Measurements from ENCODE around the gene CD38. TPM values are rescaled to one million over a fixed set of nuclear protein-coding genes. Genes with fewer than 3 reads are reported as not detected.

CD38 gene
- total RNA-seq, 1 experiment from 2014 or later = 0.07 TPM

DNA sequence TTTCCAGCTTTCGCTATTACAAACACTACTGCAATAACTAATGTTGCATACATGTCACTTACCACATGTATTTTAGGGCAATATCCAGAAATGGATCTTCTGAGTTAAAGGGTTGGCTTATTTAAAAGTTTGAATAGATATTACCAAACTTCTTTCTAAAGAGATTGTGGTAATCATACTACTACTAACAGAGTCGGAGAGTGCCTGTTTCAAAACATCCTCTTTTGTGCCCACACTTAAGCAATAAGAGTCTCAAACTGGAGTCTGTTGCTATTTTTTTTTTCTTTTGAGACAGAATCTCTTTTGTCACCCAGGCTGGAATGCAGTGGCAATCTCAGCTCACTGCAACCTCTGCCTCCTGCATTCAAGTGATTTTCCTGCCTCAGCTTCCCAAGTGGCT is 124.6 kb downstream of the CD38 start:
- H3K79me1 ChIP-seq (ENCODE audit: insufficient read depth, low read depth, low read length, poor library complexity, severe bottlenecking) = no peaks in the 10 kb centered on the region
- no peak for DNase-seq
- H3K27ac ChIP-seq (ENCODE audit: insufficient read length, low read depth, low read length) = no peak overlapping the region
- no peaks in the 10 kb centered on the region for H3K9me3 ChIP-seq (ENCODE audit: control insufficient read depth, low read depth, low read length)
- no peak overlapping the region for H2BK15ac ChIP-seq (ENCODE audit: low read depth, low read length)
- no CpG with 5 or more reads among the region's 2 CpGs for WGBS (ENCODE audit: extremely low coverage, insufficient read length, low lambda C conversion rate)
- Mint-ChIP-seq H3K4me3 (no peak overlapping the region), H3K27me3 (ENCODE audit: low read depth) (peaks cover 3% of the 10 kb centered on the region), H3K27ac (no peak overlapping the region), H3K4me1 (peaks cover 0 to 3% of the 10 kb centered on the region in 2 experiments; a peak in 2 of 4 replicates), H3K9me3 (peaks cover 0 to 10% of the 10 kb centered on the region in 2 experiments; a peak in 3 of 5 replicates), H3K36me3 (ENCODE audit: insufficient read depth in 1 of 3, low read depth in 3 of 3) (peaks cover 0 to 16% (median 12%) of the 10 kb centered on the region in 3 experiments; a peak in 4 of 7 replicates)
- no peak overlapping the region for H3K9ac ChIP-seq (ENCODE audit: extremely low read depth, insufficient read length, low read length)
- H3T11ph ChIP-seq (ENCODE audit: low read length) = no peak overlapping the region
- no peak overlapping the region for H2BK12ac ChIP-seq (ENCODE audit: insufficient read length, low read depth, low read length)
- H4K5ac ChIP-seq (ENCODE audit: insufficient read length, low read depth, low read length) = no peak overlapping the region
- no peak overlapping the region for H2AK5ac ChIP-seq (ENCODE audit: insufficient read length, low read length)
- H3K4me2 ChIP-seq (ENCODE audit: insufficient read depth, insufficient read length, low read length) = no peak overlapping the region
- H2BK20ac ChIP-seq (ENCODE audit: low read depth, low read length, poor library complexity, severe bottlenecking) = no peak overlapping the region
- no peak overlapping the region for H4K91ac ChIP-seq (ENCODE audit: insufficient read length, low read depth, low read length)
- H2BK120ac ChIP-seq (ENCODE audit: low read depth, low read length, poor library complexity, severe bottlenecking) = no peak overlapping the region
- TF ChIP-seq, protein P1, sequence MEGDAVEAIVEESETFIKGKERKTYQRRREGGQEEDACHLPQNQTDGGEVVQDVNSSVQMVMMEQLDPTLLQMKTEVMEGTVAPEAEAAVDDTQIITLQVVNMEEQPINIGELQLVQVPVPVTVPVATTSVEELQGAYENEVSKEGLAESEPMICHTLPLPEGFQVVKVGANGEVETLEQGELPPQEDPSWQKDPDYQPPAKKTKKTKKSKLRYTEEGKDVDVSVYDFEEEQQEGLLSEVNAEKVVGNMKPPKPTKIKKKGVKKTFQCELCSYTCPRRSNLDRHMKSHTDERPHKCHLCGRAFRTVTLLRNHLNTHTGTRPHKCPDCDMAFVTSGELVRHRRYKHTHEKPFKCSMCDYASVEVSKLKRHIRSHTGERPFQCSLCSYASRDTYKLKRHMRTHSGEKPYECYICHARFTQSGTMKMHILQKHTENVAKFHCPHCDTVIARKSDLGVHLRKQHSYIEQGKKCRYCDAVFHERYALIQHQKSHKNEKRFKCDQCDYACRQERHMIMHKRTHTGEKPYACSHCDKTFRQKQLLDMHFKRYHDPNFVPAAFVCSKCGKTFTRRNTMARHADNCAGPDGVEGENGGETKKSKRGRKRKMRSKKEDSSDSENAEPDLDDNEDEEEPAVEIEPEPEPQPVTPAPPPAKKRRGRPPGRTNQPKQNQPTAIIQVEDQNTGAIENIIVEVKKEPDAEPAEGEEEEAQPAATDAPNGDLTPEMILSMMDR (conservative IDR thresholded peaks at IDR 0.05) = no peak
- H3K56ac ChIP-seq (ENCODE audit: insufficient read length, low read depth, low read length) = no peak overlapping the region
- no peak overlapping the region for H3K18ac ChIP-seq (ENCODE audit: insufficient read length, low read depth, low read length)
- no peak overlapping the region for H2AFZ ChIP-seq (ENCODE audit: low read length)
- H3K4ac ChIP-seq (ENCODE audit: low read depth, low read length) = no peak overlapping the region
- no peaks in the 10 kb centered on the region for H3K27me3 ChIP-seq (ENCODE audit: insufficient read depth, low read length)
- no peak overlapping the region for H2BK5ac ChIP-seq (ENCODE audit: insufficient read length, low read length)
- no peaks in the 10 kb centered on the region for H3K23me2 ChIP-seq (ENCODE audit: insufficient read length, low read depth, low read length, poor library complexity, severe bottlenecking)
- H3K79me2 ChIP-seq (ENCODE audit: insufficient read depth, low read length) = no peaks in the 10 kb centered on the region
- H3K23ac ChIP-seq (ENCODE audit: insufficient read length, low read depth, low read length) = no peak overlapping the region
- no peak overlapping the region for H4K8ac ChIP-seq (replicated peaks; ENCODE audit: insufficient read length, low read depth, low read length)
- no peak overlapping the region for H3K14ac ChIP-seq (ENCODE audit: insufficient read depth, low read length)
- no peaks in the 10 kb centered on the region for H4K20me1 ChIP-seq (ENCODE audit: control insufficient read depth, insufficient read depth, insufficient read length)
- H3K4me1 ChIP-seq (ENCODE audit: insufficient read depth, low read length) = no peaks in the 10 kb centered on the region; the same call in none of the 2 replicates

Other genes starting within 250 kb of the CD38 start
- gene FBXL5, start 123.0 kb upstream of the CD38 start, total RNA-seq (2021) = 57.6 and 60.3 TPM in 2 replicates
- gene FAM200B, start 96.5 kb upstream of the CD38 start, total RNA-seq (2021) = 19.6 and 20.3 TPM in 2 replicates
- gene BST1, start 75.3 kb upstream of the CD38 start, total RNA-seq (2021) = 0.48 TPM in 1 of 2 replicates, not detected in the other
- not detected in 2 replicates for gene FGFBP1, start 160.4 kb downstream of the CD38 start, total RNA-seq (2021)
- gene FGFBP2, start 184.8 kb downstream of the CD38 start, total RNA-seq (2021) = not detected in 2 replicates

Measured in H9 (cell line).